ENCODE results near the gene TMEM119.
"Not testable (repeated sequence)": the region's sequence is repeated elsewhere in the genome, so short reads cannot be mapped to it uniquely, and the experiment has no call there.

The TMEM119 gene

GRCh38 chr12:108562348-108563135 is 35.3 kb downstream of the TMEM119 start, which contains the start of gene ISCU:
Gene ISCU (plus strand): TSS chr12:108562596. CDS start chr12:108562623, 27 bp downstream.
- DNase-seq: peak; percentile 87

GRCh38 chr12:108561852-108562347 is 36.0 kb downstream of the TMEM119 start:
- DNase-seq: no peak

DNA sequence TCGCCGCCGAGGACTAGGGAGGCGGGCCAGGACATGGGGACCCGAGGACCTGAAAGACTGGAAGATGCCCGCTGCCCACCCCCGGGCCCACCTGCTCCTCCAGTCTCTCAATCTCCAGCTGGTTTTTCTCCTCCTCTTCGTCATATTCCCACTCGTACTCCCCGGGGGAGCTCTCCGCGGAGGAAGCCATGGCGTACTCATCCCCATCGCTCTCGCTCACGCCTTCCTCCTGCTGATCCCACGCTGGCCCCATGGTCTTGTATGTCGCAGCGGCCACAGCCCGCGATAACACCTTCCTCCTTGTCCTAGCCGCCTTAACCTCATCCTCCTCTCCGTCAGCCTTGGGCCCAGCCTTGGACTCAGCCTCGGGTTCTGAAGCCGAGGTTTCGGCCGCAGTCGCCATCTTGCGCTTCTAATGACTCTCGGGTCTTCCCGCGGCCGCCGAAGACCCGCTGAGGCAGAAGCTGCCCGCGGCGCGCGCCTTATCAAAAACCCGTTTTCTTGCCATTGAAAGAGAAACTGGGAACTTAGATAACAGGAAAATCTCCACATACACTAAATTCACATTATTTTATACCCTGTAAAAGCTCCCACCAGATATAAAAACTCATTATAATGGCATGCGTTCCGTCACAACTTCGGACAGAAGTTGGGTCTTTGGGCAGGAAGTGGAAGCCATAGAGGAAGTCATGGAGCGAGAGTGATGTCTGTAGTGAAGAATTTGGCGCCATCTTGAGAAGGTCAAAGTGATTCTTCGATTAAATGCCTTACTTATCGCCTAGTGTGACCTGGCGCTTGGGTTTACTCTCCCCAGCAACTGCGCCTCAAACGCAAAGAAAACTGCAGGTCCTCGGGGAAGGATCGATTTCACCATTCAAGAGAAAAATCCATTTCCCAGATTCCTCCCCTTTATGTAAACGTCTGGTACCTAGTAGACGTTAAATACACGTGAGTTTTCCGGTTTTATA is 36.8 kb downstream of the TMEM119 start, which contains the start of gene SART3:
SART3 (minus strand) TSS at position 422 of the 968 bp plus-strand sequence; CDS start at position 403, 19 bp downstream.
- DNase-seq: peak; percentile 72

DNA sequence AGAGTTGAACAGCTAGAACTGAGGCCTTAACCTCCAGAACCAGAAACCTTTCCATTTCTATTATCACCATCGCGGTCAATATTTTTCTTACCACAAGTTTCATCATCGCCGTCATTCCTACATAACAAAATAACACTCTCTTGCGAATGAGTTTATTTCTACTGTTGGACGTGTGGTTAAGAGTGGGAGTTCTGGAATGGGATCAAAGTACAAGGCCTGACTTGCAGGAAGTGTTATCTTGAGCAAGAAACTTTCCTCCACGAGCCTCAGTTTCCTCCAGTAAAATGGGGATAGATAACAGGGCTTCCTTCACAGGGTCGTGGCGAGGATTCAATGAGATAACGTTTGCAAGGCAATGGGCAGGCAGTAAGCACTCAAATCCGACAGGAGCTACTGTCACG is 37.6 kb downstream of the TMEM119 start:
- DNase-seq: no peak

DNA sequence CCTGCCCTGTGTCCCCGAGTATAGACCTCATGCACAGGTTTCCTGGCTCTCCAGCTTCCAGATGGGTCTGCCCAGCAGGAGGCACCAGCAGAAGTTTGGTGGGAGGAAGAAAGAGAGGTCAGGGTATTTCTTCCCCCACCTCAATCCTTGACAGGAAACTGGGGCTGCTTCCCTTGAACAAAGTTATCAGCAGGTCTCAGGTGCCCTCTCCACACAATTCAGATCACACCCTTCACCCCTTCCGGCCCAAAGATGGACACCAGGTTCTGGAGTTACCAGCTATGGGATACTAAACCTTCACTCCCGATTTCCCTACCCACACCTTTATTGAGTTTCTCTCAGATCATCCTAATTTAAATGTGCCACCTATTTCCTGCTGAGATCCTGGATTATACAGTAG is 38.1 kb downstream of the TMEM119 start:
- no peak for DNase-seq

DNA sequence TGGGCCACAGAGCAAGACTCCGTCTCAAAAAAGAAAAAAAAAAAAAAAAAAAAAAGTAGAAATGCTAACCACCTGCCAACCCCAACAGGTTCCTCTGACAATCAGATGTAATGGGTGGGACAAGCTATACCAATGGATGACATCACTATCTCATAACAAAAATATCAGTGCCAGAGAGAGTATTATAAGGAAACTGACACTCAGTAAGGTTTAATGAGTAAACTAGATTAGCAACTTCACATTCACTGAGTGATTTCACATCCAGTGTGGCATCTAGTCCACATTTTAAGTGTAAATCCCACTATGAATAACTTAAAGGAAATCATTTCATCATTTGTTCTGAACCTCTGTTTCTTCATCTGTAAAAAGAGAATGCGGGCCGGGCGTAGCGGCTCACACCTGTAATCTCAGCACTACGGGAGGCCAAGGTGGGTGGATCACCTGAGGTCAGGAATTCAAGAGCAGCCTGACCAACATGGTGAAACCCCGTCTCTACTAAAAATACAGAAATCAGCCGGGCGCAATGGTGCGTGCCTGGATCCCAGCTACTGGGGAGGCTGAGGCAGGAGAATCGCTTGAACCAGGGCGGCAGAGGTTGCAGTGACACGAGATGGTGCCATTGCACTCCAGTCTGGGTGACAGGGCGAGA is 38.8 kb downstream of the TMEM119 start:
- no peak for DNase-seq

GRCh38 chr12:108555383-108555782 is 42.5 kb downstream of the TMEM119 start:
- not testable (repeated sequence) for DNase-seq

GRCh38 chr12:108553799-108554198 is 44.1 kb downstream of the TMEM119 start:
- DNase-seq: no peak

- no peak for DNase-seq
Observed at GRCh38 chr12:108551535-108551934, 46.3 kb downstream of the TMEM119 start.

DNA sequence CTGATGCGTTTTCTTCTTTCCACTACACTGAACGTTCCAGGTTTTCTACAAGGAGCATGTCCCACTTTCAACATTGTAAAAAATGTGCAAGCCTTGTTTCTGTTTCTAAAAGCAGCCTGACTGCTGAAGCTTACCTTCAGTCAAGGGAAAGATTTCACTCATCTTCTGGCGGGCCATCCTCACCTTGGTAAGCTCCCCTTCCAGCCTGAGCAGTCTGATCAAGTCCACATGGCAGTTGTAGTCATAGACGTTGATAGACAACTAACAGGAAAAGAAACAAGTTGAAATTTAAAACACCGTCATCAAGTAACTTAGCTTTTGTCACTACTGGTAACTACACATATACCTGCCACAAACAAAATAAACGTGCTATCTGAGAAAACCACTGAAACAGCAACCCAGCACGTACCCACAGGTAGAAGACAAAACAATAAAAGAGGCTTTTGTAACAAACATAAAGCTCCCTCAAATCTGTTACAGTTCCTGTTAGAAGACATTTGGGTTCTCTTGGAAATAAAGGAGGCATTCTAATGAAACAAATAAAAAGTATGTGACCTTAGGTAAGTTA is 48.8 kb downstream of the TMEM119 start:
- no peak for DNase-seq

DNA sequence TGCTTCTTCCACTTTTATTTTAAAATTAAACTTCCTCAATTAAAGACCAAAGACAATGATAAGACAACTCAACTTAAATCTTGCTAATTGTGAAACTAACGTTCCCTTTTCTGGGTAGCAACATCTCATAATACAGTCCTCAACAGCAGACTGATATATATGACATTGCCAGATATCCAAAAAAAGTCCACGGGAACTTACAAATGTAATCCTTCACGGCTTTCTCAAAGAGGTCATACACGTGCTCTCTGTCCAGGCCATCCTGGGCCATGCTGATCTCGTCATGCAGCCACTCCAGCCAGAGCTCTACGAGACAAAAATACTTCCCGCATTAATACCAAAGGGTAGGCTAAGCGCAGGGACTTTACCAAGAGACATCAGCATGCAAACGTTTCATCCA is 50.2 kb downstream of the TMEM119 start:
- no peak for DNase-seq

GRCh38 chr12:108543652-108544051 is 54.2 kb downstream of the TMEM119 start:
- DNase-seq: no peak

DNA sequence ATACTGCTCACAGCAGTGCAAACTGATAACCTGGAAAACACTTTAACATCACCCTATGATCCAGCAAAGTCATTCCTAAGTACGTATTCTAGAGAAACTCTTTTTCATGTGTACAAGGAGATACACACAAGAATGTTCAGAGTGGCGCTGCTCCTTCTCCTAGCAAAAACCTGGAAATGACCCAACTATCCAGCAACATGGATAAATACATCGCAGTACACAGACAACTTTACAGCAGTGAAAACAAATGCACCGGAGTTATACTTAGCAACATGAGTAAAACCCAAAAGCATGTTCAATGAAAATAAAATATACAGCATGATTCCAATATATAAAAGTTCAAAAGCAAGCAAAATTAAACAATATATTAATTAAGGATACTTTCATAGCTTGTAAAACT is 55.6 kb downstream of the TMEM119 start:
- DNase-seq: no peak

All from NCI-H1436 treated with DMSO at 0.1 percent for 48 hours (cell line).